DMS153 treated with DMSO at 0.1 percent for 48 hours (cell line): ENCODE measurements around the gene ATP6V1D.
"Not testable (repeated sequence)": the region's sequence is repeated elsewhere in the genome, so short reads cannot be mapped to it uniquely, and the experiment has no call there.

ENCODE experiments used
- DNase-seq: peaks from one replicate; lab custom pipeline; 2025; ENCODE audit not compliant: unreplicated experiment; lab: John Stamatoyannopoulos, UW

ATP6V1D gene

DNA sequence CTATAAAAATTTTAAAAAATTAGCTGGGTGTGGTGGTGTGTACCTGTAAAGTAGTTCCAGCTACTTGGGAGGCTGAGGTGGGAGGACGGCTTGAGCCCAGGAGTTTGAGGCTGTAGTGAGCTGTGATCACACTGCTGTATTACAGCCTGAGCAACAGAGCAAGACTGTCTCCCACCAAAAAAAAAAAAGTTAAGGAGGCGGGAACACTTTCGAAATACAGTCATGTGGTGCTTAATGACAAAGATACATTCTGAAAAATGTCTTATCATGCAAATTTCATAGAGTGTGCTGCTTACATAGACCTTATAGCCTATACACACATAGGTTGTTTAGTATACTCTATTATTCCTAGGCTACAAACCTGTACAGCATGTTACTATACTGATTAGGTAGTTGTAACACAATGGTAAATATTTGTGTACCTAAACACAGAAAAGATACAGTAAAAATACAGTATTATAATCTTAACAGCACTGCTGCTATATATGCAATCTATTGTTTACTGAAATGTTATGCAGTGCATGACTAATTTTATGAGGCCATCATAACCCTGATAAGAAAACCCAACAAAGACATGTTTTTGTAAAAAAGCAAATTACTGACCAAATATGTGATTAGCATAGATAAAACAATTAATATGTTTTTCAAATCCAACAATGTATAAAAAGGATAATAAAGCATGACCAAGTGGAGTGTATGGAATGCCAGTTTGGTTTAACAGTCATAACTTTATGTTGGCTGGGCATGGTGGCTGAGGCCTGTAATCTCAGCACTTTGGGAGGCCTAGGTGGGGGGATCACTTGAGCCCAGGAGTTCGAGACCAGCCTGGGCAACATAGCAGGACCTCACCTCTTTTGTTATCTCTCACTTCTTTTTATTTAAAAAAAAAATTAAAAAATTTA lies 11.9 kb upstream of the ATP6V1D start:
- DNase-seq = no peak

DNA sequence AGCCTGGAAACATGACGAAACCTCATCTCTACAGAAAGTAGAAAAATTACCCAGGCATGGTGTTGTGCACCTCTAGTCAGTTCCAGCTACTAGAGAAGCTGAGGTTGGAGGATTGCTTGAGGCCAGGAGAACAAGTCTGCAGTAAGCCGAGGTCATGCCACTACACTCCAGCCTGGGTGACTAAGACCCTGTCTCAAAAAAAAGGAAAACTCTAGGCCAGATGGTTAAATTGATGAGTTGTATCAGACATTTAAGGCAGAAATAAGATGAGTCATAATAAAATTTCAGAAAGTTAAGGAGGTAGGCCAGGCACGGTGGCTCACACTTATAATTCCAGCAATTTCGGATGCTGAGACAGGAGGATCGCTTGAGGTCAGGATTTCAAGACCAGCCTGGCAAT lies 11.2 kb upstream of the ATP6V1D start:
- DNase-seq = no peak

DNA sequence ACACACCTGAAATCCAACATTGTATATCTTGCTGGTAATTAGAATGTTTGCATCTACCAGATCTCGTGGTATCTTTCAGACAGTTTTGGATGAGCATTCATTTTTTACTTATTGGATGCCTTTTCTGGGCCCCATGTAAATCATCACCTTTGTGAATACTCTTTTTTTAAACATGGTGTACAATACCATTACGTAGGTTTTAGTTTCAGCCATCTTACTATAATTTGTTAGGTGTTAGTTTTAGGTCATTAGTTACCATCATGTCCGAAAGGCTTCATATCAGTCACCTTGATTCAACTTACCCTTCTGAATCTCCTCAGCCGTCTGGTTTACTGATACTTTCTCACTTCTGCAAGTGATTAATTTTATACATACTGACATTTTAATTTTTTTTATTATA lies 5.9 kb upstream of the ATP6V1D start:
- DNase-seq = no peak

DNA sequence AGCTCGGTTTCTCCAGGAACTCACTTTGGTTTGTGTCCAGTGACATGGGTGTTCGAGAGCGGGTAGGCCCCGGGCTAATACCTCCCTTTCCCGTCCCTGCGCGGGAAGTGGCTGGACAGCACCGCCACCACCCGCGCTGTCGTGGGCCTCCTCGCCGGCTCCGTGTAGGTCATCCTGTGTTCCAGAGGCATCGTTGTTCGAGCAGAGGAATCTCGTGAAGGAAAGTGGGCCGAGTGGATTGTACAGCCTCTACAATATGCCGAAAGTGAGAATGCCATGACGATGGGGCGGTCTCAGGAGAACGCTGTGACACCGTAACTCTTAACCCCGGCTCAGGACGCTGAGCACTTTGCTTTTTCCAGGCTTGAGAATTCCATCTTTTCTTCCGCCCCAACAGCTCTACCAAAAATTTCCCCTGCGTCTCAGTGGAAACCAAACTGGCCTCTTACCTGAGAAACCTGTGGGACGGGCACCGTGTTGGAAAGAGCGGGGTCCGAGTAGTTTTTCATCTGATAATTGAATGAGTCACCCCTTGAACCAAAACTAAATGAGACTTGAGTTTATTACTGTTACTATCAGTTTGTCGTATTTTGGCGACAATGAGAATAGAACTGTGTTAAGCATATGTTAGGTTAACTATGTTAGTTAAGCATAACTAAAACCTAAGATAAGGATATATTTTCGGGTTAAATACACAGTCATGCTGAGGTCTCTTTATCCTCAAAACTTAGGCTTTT lies 1.0 kb upstream of the ATP6V1D start:
- DNase-seq = no peak

DNA sequence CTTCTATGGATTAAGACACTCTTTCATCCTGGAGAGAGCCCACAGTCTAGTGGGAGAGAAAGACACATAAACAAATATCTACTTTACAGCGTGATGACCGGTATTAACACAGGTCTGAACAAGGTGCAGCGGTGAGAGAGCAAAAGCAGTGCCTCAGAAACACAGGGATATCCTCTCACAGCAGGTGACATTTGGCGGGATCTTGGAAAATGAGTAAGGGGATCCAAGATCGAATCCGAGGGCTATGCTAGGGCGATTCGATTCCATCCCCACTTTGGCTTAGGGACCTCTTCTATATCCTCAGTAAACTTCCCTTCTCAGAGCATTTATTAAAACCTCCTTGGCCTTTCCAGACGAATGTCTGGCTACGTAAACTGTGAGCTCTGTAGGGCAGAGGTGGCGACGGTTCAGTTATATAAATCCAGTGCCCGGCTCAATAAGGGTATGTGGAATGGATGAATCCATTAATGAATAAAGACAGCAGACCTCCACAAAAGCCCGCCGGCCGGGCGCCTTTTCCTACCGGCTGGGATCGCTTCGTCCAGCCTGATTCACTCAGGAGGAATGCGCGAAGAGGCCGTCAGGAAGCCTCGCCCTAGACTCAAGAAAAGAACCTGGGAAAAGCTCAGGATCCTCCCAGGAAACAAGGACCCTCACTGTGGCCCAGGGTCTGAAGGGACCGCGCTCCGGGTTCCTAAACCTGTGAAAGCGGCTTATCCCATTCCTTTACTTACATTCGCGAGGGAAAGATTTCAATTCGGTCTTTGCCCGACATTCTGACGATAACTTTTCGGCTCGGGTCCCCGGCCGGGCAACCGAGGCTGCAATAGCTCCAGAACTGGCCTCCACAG lies 455 bp downstream of the ATP6V1D start:
- DNase-seq = no peak

DNA sequence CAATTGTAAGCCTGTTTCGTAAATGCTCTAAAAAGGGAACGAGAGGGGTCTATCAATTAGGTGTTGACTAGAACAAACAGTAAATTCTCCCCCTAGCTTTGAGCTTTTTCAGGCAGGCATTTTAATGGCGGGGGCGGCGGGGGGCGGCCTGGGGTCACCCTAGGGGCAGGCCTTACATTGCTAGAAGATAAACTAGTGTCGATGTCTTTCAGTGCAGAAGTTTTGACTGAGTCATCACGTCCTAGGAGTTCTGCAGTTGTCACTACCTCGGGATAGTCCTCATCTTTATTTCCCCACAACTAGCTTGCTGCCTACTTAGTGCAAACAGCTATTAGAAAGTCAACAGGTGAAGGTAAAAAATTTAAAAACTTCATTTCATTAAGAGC lies 1.6 kb downstream of the ATP6V1D start:
- DNase-seq = no peak

DNA sequence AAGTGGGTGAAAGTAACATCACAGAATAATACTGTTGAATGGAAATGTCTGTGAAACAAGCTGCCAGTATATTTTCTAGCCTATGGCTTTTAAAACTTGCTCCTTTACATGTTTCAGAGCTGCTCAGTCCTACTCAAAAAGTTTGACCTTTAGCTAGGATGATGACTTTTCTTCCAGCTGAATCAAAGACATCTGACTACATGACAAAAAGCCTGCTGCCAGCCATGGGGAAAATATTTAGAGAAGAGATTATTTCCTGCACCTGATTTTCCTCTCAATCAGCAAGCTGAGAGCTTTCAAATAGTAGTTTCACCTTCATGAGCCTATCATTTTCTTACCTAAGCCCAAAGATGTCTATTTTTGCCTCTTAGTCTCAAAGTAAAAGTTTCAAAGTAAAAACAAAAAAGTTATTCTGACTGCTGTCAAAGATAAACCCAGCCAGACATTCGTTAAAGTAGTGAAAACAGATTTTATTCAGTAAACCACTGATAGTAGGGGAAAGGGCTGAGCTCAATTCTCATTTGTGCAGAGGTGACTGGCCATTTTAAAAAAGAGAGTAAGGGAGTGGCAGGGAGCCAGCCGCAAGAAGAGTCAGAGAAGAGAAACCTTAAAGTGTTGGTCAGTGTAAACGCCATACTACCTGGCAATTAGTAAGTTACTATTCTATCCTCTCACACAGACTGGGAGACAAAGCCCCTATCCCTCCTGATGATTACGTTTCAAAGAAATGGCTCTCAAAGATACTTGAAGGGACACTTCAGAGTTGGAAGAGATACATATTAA lies 2.2 kb downstream of the ATP6V1D start:
- DNase-seq = no peak

DNA sequence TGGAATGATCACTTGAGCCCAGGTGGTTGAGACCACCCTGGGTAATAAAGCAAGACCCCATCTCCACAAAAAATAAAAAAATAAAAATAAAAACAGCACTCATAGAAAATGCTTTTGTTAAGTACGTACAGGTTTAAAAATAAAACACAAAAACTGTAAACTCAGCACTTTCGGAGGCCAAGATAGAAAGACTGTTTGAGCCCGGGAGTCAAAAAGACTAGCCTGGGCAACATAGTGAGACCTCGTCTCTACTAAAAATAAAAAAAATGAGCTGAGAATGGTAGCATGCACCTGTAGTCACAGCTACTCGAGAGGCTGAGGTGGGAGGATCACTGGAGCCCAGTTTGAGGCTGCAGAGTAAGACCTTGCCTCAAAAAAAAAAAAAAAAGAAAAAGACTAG lies 7.5 kb downstream of the ATP6V1D start:
- DNase-seq = no peak

DNA sequence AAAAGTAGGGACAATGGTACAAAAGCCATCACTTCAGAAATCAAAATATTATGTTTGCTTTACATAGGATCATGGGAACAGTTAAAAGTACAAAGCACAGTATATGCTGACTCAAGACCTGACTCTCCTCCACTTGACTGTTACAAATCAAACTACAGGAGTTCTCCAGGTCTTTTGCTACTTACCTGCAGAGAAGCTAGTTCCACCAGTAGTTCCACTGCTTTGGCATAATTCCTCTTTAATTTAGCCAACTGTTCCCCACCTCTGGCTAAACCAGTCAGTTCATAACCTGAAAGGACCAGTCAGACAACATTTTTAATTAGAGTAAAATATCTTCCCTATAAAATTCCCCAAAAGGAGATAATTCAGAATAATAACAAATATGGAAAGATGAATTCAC lies 14.0 kb downstream of the ATP6V1D start:
- DNase-seq = no peak

DNA sequence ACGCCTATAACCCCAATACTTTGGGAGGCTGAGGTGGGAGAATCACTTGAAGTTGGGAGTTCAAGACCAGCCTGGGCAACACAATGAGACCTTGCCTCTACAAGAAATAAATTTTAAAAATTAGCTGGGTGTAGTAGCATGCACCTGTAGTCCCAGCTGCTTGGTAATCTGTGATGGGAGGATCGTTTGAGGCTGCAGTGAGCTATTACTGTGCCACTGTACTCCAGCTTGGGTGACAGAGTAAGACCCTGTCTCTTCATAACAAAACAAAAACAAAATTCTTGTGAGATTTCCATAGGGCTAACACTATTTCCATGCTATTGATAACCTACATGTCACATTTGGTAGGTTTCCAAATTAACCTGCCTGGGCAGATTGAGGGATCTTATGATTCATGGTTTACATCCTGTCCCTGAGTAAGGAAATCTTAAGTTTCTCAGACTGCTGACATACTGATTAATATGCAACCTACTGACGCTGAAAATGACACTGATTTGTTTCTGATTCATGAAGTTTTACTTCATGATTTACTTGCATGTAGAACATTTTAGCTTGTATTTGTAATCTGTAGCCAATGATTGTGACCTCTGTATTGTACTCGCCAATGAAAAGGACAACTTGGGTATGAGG lies 15.9 kb downstream of the ATP6V1D start:
- DNase-seq = no peak

DNA sequence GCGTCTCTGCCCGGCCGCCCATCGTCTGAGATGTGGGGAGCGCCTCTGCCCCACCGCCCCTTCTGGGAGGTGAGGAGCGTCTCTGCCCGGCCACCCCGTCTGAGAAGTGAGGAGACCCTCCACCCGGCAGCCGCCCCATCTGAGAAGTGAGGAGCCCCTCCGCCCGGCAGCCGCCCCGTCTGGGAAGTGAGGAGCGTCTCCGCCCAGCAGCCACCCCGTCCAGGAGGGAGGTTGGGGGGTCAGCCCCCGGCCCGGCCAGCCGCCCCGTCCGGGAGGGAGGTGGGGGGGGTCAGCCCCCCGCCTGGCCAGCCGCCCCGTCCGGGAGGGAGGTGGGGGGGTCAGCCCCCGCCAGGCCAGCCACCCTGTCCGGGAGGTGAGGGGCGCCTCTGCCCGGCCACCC lies 18.4 kb downstream of the ATP6V1D start:
- DNase-seq = not testable (repeated sequence)

DNA sequence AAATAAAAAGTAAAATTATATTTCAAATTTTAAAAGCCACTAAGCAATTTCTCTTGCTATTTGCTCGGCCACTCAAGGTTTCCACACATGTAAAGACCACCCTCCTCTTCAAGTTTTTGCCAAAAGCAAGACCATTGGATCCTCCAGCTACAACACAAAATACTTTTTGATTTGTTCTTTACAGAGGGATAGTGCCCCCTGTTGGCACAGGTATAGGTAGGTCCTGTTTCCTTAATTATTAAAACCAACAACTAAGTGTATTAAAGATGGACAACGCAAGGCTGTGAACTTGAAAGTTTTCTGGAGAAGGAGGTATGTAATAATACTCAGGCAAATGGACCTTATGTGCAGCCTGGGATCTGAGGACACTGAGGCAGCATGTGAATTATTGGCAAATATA lies 23.8 kb downstream of the ATP6V1D start:
- no peak for DNase-seq

DNA sequence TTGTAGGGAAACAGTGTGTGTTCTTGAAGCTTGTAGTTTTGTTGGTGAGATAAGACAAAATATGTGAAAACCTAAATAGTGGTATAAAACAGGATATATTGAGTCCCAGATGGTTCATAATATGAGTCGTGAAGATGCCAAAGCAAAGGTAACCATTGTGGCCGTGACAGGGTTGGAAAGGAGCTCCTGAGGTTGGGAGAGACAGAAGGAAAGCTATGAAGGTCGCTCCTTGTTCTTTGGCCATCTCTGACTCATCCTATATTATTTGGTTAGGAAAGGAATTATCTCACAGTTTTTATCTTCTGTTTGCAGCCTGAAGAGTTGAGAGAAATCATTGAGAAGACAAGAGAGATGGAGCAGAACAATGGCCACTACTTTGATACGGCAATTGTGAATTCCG lies 27.1 kb downstream of the ATP6V1D start:
- no peak for DNase-seq

DNA sequence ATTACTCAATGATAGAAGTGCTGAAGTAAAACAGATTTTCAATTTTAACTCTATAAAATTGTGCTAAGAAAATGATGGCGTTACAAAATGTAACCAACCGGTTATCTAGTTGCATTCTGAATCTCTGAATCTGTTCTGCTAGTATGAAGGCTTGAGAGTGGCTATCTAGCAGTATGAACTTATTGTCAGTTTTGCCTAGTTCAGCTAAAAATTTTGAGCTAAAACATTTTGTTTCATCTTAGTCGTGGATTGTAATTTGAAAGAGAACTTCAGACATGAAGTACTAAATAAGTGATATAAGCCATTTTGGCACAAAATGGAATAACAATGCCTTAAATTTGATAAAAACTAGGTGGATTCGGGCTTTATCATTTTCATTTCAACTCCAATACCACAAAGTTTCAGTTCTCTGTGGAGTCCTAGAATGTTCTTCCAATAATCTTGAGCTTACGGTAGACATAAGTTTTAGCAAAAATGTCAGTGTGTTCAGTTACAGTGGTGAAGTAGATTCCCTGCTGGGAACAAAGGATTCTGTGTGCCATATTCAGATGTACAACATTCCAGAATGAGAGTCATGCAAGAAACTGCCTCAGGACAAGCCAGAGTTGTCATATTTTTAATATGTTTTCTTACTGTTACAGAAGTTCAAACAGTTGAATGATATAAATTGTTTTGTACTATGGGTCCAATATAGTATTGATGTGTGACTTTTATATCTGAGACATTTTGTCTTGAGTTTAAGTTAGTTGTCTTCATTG lies 28.1 kb downstream of the ATP6V1D start:
- no peak for DNase-seq

DNA sequence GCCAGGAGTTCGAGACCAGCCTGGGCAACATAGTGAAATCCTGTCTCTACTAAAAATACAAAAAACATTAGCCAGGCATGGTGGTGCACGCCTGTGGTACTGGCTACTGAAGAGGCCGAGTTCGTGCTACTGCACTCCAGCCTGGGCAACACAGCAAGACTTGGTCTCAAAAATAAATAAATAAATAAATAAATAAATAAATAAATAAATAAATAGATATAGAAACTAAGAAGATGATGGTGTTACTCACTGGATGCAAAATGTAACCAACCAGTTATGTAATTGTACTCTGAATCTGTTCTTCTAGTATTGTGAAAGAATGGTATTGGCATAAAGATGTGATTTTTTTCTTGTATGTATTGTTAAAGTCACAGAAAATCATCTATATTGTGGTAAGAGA lies 29.9 kb downstream of the ATP6V1D start:
- DNase-seq = not testable (repeated sequence)

DNA sequence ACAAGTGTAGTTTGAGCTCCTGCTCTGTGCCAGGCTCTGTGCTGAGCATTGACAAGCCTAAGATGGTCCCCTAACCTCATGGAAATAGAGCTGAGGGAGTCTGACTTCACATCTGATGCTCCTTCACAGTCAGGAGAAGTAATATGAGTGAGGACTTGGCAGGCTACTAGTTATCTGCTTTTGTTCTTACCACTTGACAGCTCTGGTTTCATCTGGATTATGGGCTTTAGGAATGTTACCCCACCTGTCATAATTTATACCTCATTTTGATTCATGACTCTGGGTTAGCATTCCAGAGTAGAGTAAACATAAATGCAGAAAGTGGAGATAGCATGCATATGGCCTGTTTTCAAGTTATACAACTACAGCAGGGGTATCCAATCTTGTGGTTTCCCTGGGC lies 40.5 kb downstream of the ATP6V1D start:
- DNase-seq = no peak

DNA sequence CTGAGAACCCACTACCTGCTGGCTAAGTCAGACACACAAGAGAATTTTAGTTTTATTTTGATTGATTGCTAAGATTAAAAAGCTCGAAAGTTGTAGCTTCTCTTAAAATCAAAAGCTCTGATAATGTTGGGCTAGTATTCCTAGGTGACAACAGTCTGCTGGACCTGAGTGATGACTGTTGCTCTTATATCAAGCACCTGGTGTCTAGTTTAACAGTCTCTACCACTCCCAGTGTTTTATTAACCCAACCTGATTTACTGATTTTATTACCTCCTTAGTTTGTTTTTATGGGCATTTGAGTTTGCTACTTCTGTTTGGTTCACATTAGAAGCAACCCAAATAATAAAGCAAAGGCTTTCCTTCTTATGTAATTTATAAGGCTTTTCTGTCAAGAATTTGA lies 41.8 kb downstream of the ATP6V1D start:
- no peak for DNase-seq

DNA sequence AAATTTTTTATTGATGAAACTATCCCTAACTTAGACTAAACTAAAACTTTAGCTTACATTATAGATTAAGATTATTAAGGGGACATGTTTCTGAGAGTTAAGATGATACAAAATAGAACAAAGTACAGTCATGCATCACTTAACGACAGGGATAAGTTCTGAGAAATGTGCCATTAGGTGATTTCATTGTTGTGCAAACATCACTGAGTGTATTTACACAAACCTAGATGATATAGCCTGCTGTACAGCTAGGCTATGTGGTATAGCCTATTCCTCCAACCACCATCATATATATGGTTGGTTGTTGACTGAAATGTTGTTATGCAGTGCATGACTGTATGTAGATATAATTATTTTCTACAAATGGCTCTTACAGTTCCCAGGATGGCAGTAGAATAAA lies 46.5 kb downstream of the ATP6V1D start:
- DNase-seq = no peak

DNA sequence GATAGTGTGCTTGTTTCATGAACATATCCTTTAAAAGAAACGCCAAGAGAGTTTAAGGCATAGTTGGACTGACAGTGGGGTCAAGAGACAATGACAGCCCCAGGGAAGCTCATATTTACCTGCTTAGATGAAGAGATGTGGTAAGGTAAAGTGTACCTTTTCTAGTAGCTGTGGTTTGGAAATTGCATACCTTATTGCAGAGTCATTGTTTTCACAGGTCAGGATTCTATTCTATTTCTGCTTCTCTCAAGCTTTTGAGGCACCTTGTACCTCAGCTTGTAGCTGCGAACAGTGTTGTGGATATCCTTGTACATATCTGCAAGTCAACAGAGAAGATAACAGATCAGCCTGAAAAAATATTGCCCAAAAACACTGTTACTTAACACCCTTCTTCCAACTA lies 47.7 kb downstream of the ATP6V1D start:
- DNase-seq = no peak
